Measurements from ENCODE around the gene STARD3. TPM values are rescaled to one million over a fixed set of nuclear protein-coding genes. Genes with fewer than 3 reads are reported as not detected.

STARD3 gene
- polyA plus RNA-seq, 1 donor from 2014 or later, result 105 TPM

GRCh38 chr17:39632153-39632941, 4.6 kb upstream of the STARD3 start:
- H3K9me2 ChIP-seq (ENCODE audit: insufficient read depth, low read length), result no peaks in the 10 kb centered on the region
- no peak overlapping the region for H2AFZ ChIP-seq (ENCODE audit: low read depth, low read length)
- H4K20me1 ChIP-seq (ENCODE audit: insufficient read depth), result no peaks in the 10 kb centered on the region
- H3K9me3 ChIP-seq (ENCODE audit: low read length), result no peaks in the 10 kb centered on the region
- no peak overlapping the region for H3K27ac ChIP-seq (ENCODE audit: low read length)
- TF ChIP-seq TAF1 (IDR thresholded peaks at IDR 0.05; ENCODE audit: low read depth), result no peak
- no peak for TF ChIP-seq EZH2 (IDR thresholded peaks at IDR 0.05; ENCODE audit: borderline replicate concordance, insufficient read depth, low read length, poor library complexity, severe bottlenecking)
- no peak for TF ChIP-seq POLR2AphosphoS5 (IDR thresholded peaks at IDR 0.05)
- no peak for TF ChIP-seq CTCF (IDR thresholded peaks at IDR 0.05; ENCODE audit: poor library complexity, severe bottlenecking)
- TF ChIP-seq MXI1 (conservative IDR thresholded peaks at IDR 0.05; ENCODE audit: poor library complexity, severe bottlenecking), result no peak
- TF ChIP-seq REST (IDR thresholded peaks at IDR 0.05; ENCODE audit: borderline replicate concordance), result no peak
- no peak for TF ChIP-seq SMC3 (conservative IDR thresholded peaks at IDR 0.05; ENCODE audit: poor library complexity)
- no peak for TF ChIP-seq EP300 (conservative IDR thresholded peaks at IDR 0.05; ENCODE audit: poor library complexity, severe bottlenecking)
- no peak for TF ChIP-seq RAD21 (conservative IDR thresholded peaks at IDR 0.05)
- no peak overlapping the region for H3K9ac ChIP-seq (ENCODE audit: low read length)
- no peaks in the 10 kb centered on the region for H3K36me3 ChIP-seq (ENCODE audit: insufficient read depth, low read length)
- peaks cover 23% of the 10 kb centered on the region for H3K27me3 ChIP-seq (ENCODE audit: insufficient read depth, low read depth, low read length)
- H3K4me2 ChIP-seq (ENCODE audit: low read length), result no peak overlapping the region
- no peaks in the 10 kb centered on the region for H3F3A ChIP-seq (ENCODE audit: insufficient read depth, low read length, poor library complexity, severe bottlenecking)
- H3K79me2 ChIP-seq (replicated peaks; ENCODE audit: insufficient read depth, low read length), result no peaks in the 10 kb centered on the region
- no peak overlapping the region for H3K4me3 ChIP-seq (ENCODE audit: low read length)

GRCh38 chr17:39633570-39634183, 3.3 kb upstream of the STARD3 start:
- no peak overlapping the region for H3K9ac ChIP-seq (ENCODE audit: low read length)
- H3K9me3 ChIP-seq (ENCODE audit: low read length), result no peaks in the 10 kb centered on the region
- no peak overlapping the region for H3K4me2 ChIP-seq (ENCODE audit: low read length)
- H2AFZ ChIP-seq (ENCODE audit: low read depth, low read length), result no peak overlapping the region
- no peaks in the 10 kb centered on the region for H3F3A ChIP-seq (ENCODE audit: insufficient read depth, low read length, poor library complexity, severe bottlenecking)
- H4K20me1 ChIP-seq (ENCODE audit: insufficient read depth), result no peaks in the 10 kb centered on the region
- peaks cover 10% of the 10 kb centered on the region for H3K27me3 ChIP-seq (ENCODE audit: insufficient read depth, low read depth, low read length)
- H3K79me2 ChIP-seq (replicated peaks; ENCODE audit: insufficient read depth, low read length), result peaks cover 12% of the 10 kb centered on the region
- H3K27ac ChIP-seq (ENCODE audit: low read length), result no peak overlapping the region
- H3K9me2 ChIP-seq (ENCODE audit: insufficient read depth, low read length), result no peaks in the 10 kb centered on the region
- H3K4me3 ChIP-seq (ENCODE audit: low read length), result no peak overlapping the region
- TF ChIP-seq TAF1 (IDR thresholded peaks at IDR 0.05; ENCODE audit: low read depth) (no peak), CTCF (IDR thresholded peaks at IDR 0.05; ENCODE audit: poor library complexity, severe bottlenecking) (no peak), EZH2 (IDR thresholded peaks at IDR 0.05; ENCODE audit: borderline replicate concordance, insufficient read depth, low read length, poor library complexity, severe bottlenecking) (no peak), EP300 (conservative IDR thresholded peaks at IDR 0.05; ENCODE audit: poor library complexity, severe bottlenecking) (no peak), SMC3 (conservative IDR thresholded peaks at IDR 0.05; ENCODE audit: poor library complexity) (no peak), POLR2AphosphoS5 (IDR thresholded peaks at IDR 0.05) (no peak), MXI1 (conservative IDR thresholded peaks at IDR 0.05; ENCODE audit: poor library complexity, severe bottlenecking) (no peak)
- H3K36me3 ChIP-seq (ENCODE audit: insufficient read depth, low read length), result no peaks in the 10 kb centered on the region

Measured in neural cell (in vitro differentiated cells).